Karpas-422 (cell line): Measurements from ENCODE around the gene PPP3R2. TPM values are rescaled to one million over a fixed set of nuclear protein-coding genes. Genes with fewer than 3 reads are reported as not detected.

Experiments
- DNase-seq: peaks from one replicate; pipeline ENCODE4 v3.0.0-alpha.2; 2015
- H2AFZ ChIP-seq: fragments of 200-600 bp; sonication (generic); 2 replicates; pipeline ENCODE4 v1.6.1; 2014; ENCODE audit warnings: antibody characterized with exemption, low read length, mixed read lengths
- H3K27ac ChIP-seq: fragments of 200-600 bp; sonication (generic); 2 replicates; pipeline ENCODE4 v1.5.1; 2014; ENCODE audit warnings: mild to moderate bottlenecking, low read length, moderate library complexity
- H3K27me3 ChIP-seq: fragments of 200-600 bp; sonication (generic); 2 replicates; pipeline ENCODE4 v1.6.1; 2014; ENCODE audit warnings: low read length, mixed read lengths
- H3K36me3 ChIP-seq: fragments of 200-600 bp; sonication (generic); 2 replicates; pipeline ENCODE4 v1.6.1; 2014; ENCODE audit warnings: low read length, mixed read lengths; ENCODE audit not compliant: insufficient read depth
- H3K4me1 ChIP-seq: fragments of 200-600 bp; sonication (generic); 2 replicates; pipeline ENCODE4 v1.6.1; 2014; ENCODE audit warnings: mild to moderate bottlenecking, low read length, mixed read lengths
- H3K4me2 ChIP-seq: fragments of 200-600 bp; sonication (generic); 2 replicates; pipeline ENCODE4 v1.6.1; 2014; ENCODE audit warnings: low read length, low read depth, mild to moderate bottlenecking; ENCODE audit not compliant: poor library complexity, severe bottlenecking
- H3K4me3 ChIP-seq: fragments of 200-600 bp; sonication (generic); 2 replicates; pipeline ENCODE4 v1.5.1; 2014; ENCODE audit warnings: mild to moderate bottlenecking, antibody characterized with exemption, low read length, mixed read lengths
- H3K79me2 ChIP-seq: fragments of 200-600 bp; sonication (generic); 2 replicates; pipeline ENCODE4 v1.6.1; 2014; ENCODE audit warnings: mild to moderate bottlenecking, low read length, mixed read lengths
- H3K9ac ChIP-seq: fragments of 200-600 bp; sonication (generic); 2 replicates; pipeline ENCODE4 v1.6.0; 2014; ENCODE audit warnings: low read length
- H3K9me2 ChIP-seq: fragments of 200-600 bp; sonication (generic), shearing (Covaris generic); replicated peaks from 2 replicates; pipeline ENCODE4 v1.6.0; 2014; ENCODE audit warnings: mild to moderate bottlenecking, low read length, moderate library complexity; ENCODE audit not compliant: insufficient read depth
- H3K9me3 ChIP-seq: fragments of 300-700, 200-600 bp; sonication (generic); 2 replicates; pipeline ENCODE4 v1.6.1; 2014; ENCODE audit warnings: low read length, mixed read lengths
- H4K20me1 ChIP-seq: fragments of 200-600 bp; sonication (generic); 2 replicates; pipeline ENCODE4 v1.6.1; 2014; ENCODE audit warnings: mild to moderate bottlenecking, antibody characterized with exemption, low read length, low read depth; ENCODE audit not compliant: insufficient read depth
- total RNA-seq: library from RNA; depleted of rRNA; stranded (reverse); fragments of >200 nt; shearing (Covaris generic); gene quantifications from 2 replicates; pipeline ENCODE4 v1.2.3, GENCODE V29; 2014; ENCODE audit warnings: low replicate concordance

The PPP3R2 gene
- total RNA-seq, 1 experiment from 2014 or later = not detected

GRCh38 chr9:101585740-101586139, 9.0 kb downstream of the PPP3R2 start:
- H3K4me2 ChIP-seq = no peak overlapping the region
- no peaks in the 10 kb centered on the region for H3K4me1 ChIP-seq
- DNase-seq = no peak
- H4K20me1 ChIP-seq = no peaks in the 10 kb centered on the region
- H3K9ac ChIP-seq = no peak overlapping the region
- H3K9me2 ChIP-seq = no peaks in the 10 kb centered on the region
- no peak overlapping the region for H3K27ac ChIP-seq
- H3K9me3 ChIP-seq = no peaks in the 10 kb centered on the region
- no peaks in the 10 kb centered on the region for H3K79me2 ChIP-seq
- no peak overlapping the region for H2AFZ ChIP-seq
- H3K27me3 ChIP-seq = no peaks in the 10 kb centered on the region
- no peaks in the 10 kb centered on the region for H3K36me3 ChIP-seq
- no peak overlapping the region for H3K4me3 ChIP-seq

DNA sequence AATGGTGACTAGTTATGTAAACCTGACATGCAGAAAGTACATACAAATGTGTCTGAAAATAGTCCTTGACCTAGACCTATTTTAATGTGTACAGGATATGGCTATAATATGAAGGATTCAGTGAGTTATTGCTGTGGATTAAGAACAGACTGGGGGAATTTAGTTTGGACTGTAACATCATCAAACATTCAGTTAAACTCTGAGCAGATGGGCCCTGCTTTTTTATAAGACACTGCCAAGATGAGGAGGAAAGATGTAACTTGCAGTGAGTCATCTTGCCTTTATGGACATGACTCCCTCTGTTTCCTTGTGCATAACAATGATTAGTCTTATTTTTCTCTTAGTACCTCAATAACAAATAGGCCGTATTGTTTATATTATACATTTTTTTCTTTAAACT, 12.2 kb downstream of the PPP3R2 start:
- Histone ChIP-seq H3K9me3 (no peaks in the 10 kb centered on the region), H4K20me1 (no peaks in the 10 kb centered on the region), H2AFZ (no peak overlapping the region), H3K9me2 (no peaks in the 10 kb centered on the region), H3K79me2 (no peaks in the 10 kb centered on the region), H3K36me3 (no peaks in the 10 kb centered on the region), H3K27me3 (no peaks in the 10 kb centered on the region), H3K4me3 (no peak overlapping the region), H3K4me2 (no peak overlapping the region), H3K27ac (no peak overlapping the region), H3K4me1 (peaks cover 15% of the 10 kb centered on the region), H3K9ac (no peak overlapping the region)
- DNase-seq = no peak

DNA sequence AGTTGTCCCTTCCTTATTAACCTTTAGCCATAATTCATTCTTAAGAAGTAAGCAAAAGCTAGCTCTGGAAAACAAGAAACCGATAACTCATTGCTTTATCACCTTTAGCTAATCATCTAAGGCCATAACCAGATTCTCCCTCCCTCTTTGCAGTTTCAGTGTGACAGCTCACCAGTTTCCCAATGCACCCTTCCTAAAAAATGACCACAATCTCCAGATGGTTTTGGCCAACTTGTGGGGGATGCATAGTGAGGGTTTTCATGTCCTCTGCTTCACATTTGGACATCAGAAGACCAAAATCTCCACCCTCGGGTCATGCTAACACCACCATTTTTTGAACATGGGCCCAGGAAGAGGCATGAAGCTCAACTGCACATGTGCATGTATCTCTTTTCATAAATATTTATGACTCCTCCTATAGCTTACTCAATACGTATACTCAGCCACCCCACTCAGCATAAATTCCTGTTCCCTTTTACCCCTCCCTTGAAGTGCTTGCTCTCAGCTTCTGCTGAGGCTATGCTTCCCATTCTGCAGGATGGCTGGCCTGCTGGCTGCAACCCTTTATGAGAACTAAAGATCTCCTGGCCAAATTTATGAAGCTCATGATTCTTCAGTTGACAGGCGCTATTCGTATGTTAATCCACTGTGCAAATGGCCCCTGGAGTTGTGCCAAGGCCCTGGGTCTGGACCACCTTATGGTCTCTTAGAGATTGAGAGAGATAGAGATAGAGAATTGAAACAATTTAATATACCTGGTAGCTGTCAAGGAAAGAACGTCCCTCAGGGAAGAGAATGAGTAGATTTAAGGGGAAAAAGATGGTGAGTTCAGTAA, 14.8 kb downstream of the PPP3R2 start:
- Histone ChIP-seq H3K27me3 (no peaks in the 10 kb centered on the region), H3K4me3 (no peak overlapping the region), H3K79me2 (no peaks in the 10 kb centered on the region), H2AFZ (no peak overlapping the region), H3K9me2 (no peaks in the 10 kb centered on the region), H3K27ac (no peak overlapping the region), H4K20me1 (no peaks in the 10 kb centered on the region), H3K36me3 (no peaks in the 10 kb centered on the region), H3K9me3 (no peaks in the 10 kb centered on the region), H3K4me1 (peaks cover 15% of the 10 kb centered on the region), H3K9ac (no peak overlapping the region), H3K4me2 (no peak overlapping the region)
- DNase-seq = no peak

GRCh38 chr9:101578378-101578777, 16.4 kb downstream of the PPP3R2 start:
- no peak overlapping the region for H3K4me3 ChIP-seq
- H4K20me1 ChIP-seq = no peaks in the 10 kb centered on the region
- peak overlapping the region; percentile 15 for H3K4me2 ChIP-seq
- H3K27me3 ChIP-seq = no peaks in the 10 kb centered on the region
- H2AFZ ChIP-seq = no peak overlapping the region
- H3K9ac ChIP-seq = no peak overlapping the region
- no peak overlapping the region for H3K27ac ChIP-seq
- H3K36me3 ChIP-seq = no peaks in the 10 kb centered on the region
- H3K9me3 ChIP-seq = no peaks in the 10 kb centered on the region
- H3K4me1 ChIP-seq = peaks cover 15% of the 10 kb centered on the region
- DNase-seq = peak; percentile 68
- no peaks in the 10 kb centered on the region for H3K9me2 ChIP-seq
- H3K79me2 ChIP-seq = no peaks in the 10 kb centered on the region

DNA sequence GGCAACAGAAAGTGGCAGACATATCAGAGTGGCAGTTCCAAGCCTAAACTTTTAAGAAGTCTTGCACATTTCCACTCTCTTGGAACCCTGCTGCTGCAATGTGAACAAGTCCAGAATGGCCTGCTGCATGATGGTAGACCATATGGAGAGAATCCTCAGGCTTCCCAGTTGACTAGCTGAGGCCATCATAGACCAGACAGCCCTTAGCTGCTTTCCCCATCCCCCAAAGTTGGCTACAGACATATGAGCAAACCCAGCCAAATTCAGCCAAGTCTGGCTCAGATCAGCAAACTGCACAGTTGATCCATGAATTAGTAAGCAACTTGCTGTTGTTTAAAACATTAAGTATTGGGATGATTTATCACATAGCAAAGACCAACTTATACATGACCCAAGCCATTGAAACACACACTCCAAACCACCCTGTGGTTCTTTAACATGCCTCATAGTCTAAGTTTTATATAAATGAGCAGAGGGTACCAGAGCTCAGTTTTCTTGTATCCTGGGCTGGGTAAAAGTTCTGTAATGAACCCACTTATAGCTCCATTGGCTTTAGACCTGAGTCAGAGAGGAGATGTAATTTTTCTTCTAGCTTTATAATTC, 19.9 kb downstream of the PPP3R2 start:
- Histone ChIP-seq H3K9me2 (no peaks in the 10 kb centered on the region), H3K27me3 (no peaks in the 10 kb centered on the region), H3K27ac (no peak overlapping the region), H3K79me2 (no peaks in the 10 kb centered on the region), H2AFZ (no peak overlapping the region), H3K9me3 (no peaks in the 10 kb centered on the region), H3K4me2 (no peak overlapping the region), H3K4me1 (peaks cover 15% of the 10 kb centered on the region), H3K4me3 (no peak overlapping the region), H3K36me3 (no peaks in the 10 kb centered on the region), H3K9ac (no peak overlapping the region), H4K20me1 (no peaks in the 10 kb centered on the region)
- no peak for DNase-seq

- H3K9me2 ChIP-seq = no peaks in the 10 kb centered on the region
- H3K27me3 ChIP-seq = no peaks in the 10 kb centered on the region
- H3K27ac ChIP-seq = no peak overlapping the region
- no peaks in the 10 kb centered on the region for H3K9me3 ChIP-seq
- no peaks in the 10 kb centered on the region for H3K4me1 ChIP-seq
- no peaks in the 10 kb centered on the region for H3K79me2 ChIP-seq
- no peak for DNase-seq
- no peak overlapping the region for H3K4me2 ChIP-seq
- peaks cover 5% of the 10 kb centered on the region; the same call in 1 of the 2 replicates for H3K36me3 ChIP-seq
- no peaks in the 10 kb centered on the region for H4K20me1 ChIP-seq
- no peak overlapping the region for H3K9ac ChIP-seq
- no peak overlapping the region for H3K4me3 ChIP-seq
- H2AFZ ChIP-seq = no peak overlapping the region
These were observed 22.5 kb downstream of the PPP3R2 start for GRCh38 chr9:101572316-101572715.

DNA sequence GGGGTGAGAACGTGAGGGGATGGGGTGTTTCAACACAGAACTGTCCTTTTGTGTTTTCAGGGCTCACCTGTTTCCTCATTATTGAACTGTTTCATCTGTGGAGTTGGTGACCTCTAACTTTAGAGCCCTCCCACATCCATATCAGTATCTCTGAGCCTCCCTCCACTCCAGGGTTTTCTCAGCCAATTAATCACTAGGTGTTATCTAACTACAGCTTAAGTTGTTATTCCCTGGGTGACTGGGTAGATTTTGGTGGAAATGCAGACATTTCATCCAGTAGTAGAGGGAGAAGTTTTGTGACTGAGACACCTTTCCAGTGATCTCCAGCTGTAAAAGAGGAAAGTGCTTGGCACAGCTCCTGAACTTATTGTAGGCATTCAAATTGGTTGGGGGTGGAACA, 23.7 kb downstream of the PPP3R2 start:
- H3K4me2 ChIP-seq = no peak overlapping the region
- H3K9me2 ChIP-seq = no peaks in the 10 kb centered on the region
- H3K27ac ChIP-seq = no peak overlapping the region
- H3K4me1 ChIP-seq = no peaks in the 10 kb centered on the region
- H3K27me3 ChIP-seq = no peaks in the 10 kb centered on the region
- no peak overlapping the region for H2AFZ ChIP-seq
- H3K79me2 ChIP-seq = no peaks in the 10 kb centered on the region
- no peaks in the 10 kb centered on the region for H4K20me1 ChIP-seq
- no peak for DNase-seq
- H3K36me3 ChIP-seq = peaks cover 5% of the 10 kb centered on the region; the same call in 1 of the 2 replicates
- H3K4me3 ChIP-seq = no peak overlapping the region
- no peak overlapping the region for H3K9ac ChIP-seq
- H3K9me3 ChIP-seq = no peaks in the 10 kb centered on the region

- Histone ChIP-seq H3K27ac (no peak overlapping the region), H3K27me3 (no peaks in the 10 kb centered on the region), H3K4me2 (no peak overlapping the region)
These were observed 24.8 kb downstream of the PPP3R2 start for GRCh38 chr9:101569741-101570501.

More at GRCh38 chr9:101569741-101570501, 24.8 kb downstream of the PPP3R2 start:
- no peaks in the 10 kb centered on the region for H3K9me2 ChIP-seq
- no peaks in the 10 kb centered on the region for H3K9me3 ChIP-seq
- no peak overlapping the region for H3K9ac ChIP-seq
- H3K79me2 ChIP-seq = no peaks in the 10 kb centered on the region
- H3K4me1 ChIP-seq = no peaks in the 10 kb centered on the region
- no peak overlapping the region for H3K4me3 ChIP-seq
- peaks cover 5% of the 10 kb centered on the region; the same call in 1 of the 2 replicates for H3K36me3 ChIP-seq
- DNase-seq = no peak
- no peaks in the 10 kb centered on the region for H4K20me1 ChIP-seq
- no peak overlapping the region for H2AFZ ChIP-seq
